ENCODE results near the gene USP9X.
"Not testable (repeated sequence)": the region's sequence is repeated elsewhere in the genome, so short reads cannot be mapped to it uniquely, and the experiment has no call there.

The USP9X gene

DNA sequence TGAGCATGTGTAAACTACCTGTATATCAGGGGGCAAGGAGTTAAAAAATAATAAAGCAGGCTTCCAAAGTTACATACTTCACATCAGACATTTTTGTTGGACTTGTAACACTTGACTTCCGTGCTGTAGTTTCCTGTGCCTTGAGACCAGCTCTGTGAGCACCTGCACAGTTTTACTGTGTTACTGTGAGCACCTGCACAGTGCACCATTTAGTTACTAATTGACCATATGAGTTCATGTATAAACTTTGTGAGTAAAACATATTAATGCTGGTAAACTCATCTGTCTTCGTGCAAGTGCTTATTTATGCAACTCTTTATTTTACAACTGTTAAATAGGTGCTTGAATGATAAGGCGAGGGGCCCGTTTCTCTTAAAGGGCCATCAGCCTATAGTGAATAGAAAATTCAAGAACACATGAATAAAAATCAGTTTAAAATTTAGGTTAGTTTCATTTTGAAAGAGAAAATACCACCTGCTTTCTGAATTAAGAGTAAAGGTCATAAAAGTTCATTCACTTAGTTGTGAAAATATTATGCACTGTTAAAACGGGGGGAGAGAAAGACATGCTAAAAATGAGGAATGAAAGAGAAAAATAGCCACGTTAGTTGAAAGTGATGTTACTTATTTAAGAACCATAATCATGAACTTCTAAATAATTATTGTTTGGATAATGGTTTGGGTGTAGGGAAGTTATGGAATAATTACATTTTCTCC, 42.4 kb downstream of the USP9X start:
- no peak for DNase-seq

DNA sequence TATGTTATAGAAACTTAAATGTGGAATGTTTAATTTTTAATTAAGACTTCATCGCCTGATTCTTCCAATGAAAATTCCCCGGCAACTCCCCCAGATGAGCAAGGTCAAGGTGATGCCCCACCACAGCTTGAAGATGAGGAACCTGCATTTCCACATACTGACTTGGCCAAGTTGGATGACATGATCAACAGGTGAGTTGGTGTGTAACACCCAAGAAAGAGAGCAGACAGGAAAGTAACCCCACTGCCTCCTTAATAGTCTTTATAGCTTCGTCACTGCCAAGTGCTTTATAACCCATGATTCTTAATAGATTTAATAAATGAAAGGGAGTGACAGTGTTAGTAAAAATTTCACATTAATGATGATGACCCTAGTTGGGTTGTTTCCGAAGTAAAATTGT, 43.7 kb downstream of the USP9X start:
- no peak for DNase-seq

DNA sequence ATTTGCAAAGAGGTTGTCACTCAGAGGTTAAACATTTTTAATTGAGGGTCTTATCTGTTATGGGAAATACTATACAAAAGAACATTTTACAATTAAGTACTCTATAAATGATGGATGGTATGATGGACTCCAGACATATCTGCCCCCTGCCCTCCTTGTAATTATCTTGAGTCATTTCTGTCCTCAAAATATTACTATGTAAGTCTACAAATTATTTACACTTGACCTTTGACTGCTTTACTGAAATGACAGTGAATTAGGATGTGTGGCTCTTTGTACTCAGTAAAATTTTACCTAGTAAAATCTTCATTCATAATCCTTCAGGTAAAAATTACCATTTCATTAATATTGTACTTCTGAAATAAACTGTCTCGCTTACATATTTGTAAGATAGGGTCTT, 46.5 kb downstream of the USP9X start:
- no peak for DNase-seq

DNA sequence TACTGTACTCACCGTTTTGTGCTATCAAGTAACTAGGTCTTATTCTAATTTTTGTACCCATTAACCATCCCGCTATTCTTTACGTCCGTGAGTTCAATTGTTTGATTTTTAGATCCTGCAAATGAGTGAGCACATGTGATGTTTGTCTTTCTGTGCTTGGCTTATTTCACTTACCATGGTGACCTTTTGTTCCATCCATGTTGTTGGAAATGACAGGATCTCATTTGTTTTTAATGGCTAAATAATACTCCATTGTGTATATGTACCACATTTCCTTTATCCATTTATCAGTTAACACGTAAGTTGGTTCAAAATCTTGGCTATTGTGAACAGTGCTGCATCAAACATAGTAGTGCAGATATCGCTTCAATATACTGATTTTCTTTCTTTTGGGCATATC, 48.3 kb downstream of the USP9X start:
- DNase-seq = no peak

DNA sequence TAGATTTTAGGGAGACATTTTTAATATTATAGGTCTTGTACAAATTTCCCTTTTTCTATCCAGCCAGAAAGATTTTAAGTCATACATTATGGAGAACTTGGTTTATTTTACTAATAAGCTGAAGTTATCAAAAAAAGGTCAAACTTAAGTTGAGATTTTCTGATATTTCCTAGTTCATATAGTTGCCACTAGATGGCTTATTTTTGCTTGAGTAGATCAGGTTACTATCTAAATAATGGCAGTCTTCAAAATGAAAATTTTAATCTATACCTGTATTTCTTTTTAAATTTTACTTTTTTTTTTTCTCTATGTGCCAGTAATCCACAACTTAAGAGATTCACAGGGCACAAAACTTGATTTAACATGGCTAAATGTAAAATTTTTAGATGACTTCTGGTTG, 52.3 kb downstream of the USP9X start:
- no peak for DNase-seq

DNA sequence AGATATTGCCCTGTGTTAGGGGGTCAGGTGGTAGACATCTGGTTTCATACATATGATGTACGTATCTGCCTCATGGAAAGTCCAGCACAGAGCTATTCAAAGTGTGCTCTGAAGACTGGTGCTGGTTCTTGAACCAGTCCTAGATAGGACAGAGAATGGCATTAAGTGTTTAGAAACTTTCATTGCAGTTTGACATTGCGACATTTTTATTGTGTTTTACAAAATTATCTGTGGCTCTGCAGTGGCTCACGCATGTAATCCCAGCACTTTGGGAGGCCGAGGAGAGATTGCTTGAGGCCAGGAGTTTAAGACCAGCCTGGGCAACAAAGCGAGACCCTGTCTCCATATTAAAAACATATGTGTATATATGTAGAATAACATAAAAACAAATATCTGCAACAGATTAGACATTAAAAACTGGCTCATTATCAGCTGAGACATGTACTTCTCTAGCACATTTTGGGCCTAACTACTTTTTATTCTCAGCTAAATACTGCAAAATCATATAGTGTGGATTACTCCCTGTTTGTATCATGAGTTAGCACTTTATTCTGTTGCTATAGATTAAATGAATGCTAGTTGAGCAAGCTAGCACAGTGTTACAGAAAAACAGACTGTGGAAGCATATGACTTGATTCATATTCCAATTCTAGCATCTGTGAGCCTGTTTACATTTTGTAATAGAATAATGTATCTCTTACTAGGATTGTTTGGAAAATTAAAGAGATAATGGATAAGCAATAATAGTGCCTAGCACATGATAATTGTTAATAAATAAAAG, 57.1 kb downstream of the USP9X start:
- DNase-seq = no peak

DNA sequence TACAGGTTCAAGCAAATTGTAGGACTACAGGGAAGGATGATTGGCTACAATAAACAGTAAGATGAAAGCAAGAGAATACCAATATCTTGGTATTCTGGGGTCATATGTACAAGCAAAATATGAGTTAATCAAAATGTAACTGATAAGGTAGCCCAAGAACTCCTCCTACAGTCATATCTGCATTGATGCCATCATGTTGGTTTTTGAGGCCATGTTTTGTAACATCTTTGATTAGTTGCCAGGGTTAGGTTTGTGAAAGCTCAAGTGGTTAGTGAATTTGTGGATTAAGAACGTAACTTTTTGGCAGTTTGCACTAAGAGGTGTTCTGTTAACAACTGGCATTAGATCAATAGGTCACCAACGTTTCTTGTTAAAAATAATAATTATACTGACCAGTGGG, 59.6 kb downstream of the USP9X start:
- DNase-seq = no peak

DNA sequence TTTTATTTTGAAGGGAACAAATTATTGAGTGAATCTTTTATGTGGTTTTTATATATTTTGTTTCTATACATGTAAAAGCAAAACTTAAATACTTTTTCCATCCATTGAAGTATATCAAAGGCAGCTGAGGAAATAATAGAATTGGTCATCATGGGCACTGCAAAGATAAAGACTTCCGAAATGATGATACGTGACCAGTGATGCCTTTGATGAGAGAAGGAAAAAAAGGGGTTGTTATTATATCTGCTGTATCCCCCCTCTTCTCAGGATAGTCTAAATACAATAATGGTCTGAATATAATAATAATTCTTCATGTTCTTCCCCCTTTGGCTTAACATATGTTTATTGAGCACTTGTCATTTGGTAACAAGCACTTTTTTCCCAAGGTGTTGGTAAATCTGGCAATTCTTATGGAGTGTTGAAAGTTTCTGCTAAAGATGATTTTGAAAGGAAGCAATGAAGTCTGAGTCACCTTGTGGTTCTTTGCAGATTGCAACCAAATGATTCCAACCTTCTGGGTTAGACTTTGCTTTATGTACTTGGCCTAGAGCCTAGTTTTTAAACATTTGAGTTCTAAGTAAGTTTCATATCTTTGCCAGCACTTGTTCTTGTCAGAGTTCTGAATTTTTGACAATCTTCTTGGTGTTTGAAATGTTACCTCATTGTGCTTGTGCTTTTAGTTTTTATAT, 60.8 kb downstream of the USP9X start:
- DNase-seq = peak; percentile 83

DNA sequence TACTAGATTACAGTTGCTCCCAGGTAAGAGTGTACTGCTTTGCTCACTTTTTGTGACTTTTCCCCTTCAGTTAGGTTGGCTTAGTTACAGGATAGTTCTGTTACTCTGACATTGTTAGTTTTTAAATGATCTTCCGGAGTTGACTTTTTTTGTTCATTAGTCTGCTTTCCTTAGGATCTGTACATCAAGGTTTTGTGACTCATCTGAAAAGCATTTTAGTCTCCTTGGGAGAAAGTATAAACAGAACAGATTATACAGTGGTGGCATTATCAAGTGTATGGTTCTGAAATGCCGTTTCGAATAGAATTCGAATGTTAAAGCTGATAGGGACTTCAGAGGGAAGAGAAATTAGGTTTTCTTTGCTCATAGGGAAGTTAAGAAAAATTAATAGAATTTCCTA, 63.3 kb downstream of the USP9X start:
- DNase-seq = peak; percentile 57

DNA sequence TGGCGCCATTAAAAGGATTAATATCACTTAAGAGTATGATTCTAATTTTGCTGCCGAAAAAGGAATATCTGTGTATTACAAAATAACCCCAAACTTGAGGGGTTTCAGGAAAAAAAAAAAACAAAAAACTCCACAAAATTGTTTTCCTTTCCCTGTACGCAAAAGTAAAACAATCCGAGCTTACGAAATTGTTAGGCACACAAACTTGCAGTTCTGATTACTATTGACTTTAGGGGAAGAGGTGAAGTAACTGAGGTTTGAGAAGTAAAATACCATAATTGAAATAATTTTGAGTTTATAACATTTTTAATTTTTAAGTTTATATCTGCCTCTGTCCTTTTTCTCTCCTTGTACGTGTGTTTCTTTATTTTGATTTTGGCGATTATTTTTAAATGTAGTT, 64.8 kb downstream of the USP9X start:
- DNase-seq = no peak

DNA sequence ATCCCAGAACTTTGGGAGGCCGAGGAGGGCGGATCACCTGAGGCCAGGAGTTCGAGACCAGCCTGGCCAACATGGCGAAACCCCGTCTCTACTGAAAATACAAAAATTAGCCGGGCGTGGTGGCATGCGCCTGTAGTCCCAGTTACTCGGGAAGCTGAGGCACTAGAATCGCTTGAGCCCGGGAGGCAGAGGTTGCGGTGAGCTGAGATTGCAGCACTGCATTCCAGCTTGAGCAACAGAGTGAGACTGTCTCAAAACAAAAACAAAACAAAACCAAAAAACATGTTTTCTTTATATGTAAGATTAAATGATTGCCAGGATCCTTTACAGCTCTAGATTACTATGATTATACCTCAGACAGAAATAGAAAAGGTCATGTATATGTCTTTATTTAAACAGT, 66.5 kb downstream of the USP9X start:
- DNase-seq = not testable (repeated sequence)

DNA sequence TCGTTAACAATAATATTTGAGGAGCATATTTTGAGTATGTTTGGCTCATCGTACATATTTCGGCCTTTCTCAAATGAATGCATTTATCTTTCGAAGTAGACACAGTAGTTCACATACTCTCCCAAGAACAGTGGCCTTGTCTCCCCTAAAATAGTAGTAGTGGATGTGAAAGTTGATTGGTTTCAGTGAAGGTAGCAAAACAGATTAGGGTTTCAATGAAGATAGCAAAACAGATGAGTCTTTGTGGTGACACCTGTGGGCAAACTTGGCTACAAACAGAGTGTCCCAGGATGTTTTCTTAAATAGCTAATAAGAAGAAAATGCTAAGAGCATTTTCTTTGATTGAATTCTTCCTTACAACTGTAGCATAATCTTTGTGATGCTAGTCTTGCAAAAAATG, 67.0 kb downstream of the USP9X start:
- no peak for DNase-seq

DNA sequence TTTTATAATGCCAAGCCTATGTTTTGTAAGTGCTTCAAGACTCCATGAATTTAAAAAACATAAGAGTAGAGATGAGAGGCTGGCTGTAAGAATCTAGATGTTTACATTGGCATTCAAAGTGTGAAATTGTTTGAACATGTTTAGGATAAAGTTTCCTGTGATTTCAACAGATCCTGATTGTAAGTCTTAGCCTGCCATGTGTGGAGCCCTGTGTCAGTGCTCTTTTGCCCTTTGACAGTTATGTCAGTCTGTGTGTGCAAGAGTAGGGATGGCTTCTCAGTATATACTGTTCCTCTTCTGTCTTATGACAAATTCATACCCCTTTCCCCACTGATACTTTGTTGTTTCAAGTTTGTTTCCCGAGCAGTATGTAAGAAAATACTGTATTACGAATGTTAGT, 68.2 kb downstream of the USP9X start:
- DNase-seq = peak; percentile 2

DNA sequence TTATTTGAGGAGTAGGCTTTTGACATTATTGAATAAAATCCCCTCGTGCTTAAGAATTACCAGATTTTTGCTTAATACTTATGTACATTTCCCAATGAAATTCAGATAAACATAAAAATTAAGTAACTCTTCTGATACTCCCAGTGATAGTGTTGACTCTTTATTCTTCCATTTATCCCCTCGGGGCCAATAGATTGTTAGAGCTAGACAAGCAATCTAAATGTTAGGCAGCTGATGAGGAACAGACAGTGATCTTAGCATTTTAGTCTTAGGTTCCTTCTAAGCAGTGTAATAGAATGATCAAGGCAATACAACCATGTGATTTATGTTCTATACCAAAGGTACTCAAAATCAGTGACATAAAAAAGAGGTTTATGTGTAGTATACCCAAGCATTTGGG, 68.7 kb downstream of the USP9X start:
- no peak for DNase-seq

DNA sequence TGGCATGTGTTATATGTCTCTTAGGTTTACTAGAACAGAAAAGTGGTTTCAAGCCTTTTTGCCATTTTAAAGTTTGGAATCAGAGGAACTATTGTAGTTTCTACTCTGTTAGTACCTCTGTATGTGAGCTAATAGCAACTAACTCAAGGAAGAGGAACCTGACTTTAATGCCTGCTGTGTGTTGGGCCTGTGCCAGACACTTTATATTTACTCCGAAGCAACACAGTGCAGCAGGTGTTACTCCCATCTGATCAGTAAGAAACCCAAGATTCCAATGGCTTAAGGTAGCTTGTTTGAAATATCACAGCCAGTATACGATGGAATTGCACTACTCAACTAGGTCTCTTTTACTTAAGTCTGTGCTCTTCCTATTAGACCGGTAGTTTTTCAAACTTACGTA, 79.2 kb downstream of the USP9X start:
- no peak for DNase-seq

DNA sequence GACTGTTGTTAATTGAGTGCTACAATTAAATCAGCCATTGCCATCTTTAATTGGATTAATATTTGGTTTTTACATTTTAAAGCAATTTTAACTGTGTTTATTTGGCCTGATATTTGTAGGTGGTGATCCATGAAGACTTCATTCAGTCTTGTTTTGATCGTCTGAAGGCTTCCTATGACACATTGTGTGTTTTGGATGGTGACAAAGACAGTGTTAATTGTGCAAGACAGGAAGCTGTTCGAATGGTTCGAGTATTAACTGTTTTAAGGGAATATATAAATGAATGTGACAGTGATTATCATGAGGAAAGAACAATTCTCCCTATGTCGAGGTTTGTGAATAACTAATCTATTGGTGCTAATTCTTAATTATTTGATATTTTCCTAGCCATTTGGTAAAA, 82.6 kb downstream of the USP9X start:
- DNase-seq = no peak

DNA sequence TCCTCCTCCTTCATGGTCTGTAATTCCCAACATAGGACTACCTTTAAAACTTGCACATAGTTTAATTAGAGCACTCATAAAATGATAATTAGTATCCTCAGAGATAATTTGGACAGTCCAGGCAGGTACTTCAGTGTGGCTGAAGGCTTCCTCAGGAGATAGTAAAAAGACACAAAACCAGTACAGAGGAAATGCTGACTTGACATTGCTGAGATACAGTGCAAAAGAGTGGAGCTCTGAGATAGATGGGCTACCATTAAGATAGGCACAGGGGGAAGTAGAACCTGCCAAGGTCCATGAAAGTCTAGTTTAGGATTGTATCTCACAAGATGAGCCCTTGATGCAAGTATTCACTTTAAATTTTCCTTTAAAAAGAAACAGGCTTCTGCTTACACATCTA, 91.0 kb downstream of the USP9X start:
- DNase-seq = no peak

DNA sequence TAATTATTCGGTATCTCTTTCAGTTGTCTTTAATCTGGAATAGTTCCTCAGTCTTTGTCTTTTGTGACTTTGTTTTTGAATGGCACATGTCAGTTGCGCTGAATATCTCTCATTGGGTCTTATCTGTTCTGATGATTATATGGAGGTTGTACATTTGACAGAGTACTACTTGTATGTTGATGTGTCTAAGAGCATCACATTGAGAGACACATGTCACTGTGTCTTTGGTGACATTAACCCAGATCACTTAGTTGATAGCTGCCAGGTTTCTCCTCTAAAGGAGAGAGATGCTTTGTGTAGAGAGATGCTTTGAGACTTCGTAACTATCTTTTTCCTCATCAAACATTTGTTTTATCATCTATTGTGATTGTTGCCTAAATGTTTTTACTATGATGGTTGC, 92.1 kb downstream of the USP9X start:
- DNase-seq = no peak

DNA sequence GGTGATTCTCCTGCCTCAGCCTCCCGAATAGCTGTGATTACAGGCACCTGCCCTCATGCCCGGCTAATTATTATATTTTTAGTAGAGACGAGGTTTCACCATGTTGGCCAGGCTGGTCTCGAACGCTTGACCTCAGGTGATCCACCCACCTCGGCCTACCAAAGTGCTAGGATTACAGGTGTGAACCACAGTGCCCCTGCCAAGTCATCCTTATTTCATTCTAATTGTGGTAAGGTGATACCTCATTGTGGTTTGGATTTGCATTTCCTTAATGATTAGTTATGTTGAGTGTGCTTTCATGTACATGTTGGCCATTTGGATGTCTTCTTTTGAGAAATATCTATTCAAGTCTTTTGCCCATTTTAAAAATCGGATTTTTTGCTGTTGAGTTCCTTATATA, 93.0 kb downstream of the USP9X start:
- DNase-seq = no peak

DNA sequence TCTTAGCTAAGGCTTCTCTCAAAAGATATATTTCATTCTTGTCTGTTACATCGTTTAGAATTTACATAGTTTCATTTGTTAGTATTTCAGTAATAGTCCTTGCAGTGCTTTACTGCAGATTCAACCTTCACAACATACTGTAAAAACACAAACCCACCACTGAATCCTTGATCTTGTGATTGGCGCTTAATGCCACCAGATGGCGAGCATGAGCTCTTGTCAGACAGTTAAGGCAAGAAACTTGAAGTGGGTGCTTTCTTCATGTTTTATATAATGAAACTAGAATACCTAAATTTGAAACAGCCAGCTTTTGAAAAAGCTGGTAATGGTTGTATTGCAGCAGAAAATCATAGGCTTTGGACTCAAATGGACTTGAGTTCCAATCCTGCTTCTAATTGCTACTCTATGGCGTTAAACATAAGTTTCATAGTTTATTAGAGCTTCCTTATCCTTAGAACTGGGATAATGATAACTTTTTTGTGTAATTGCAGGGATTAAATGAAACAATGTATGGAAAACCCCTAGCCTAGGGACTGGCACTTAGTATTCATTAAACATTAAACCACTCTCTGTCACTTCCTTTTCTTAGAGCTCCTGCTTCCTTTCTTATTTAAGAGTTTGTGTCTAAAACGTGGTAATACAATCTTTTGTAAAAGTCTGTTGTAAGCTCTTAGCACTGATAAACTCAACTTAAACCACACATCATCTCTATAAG, 95.1 kb downstream of the USP9X start:
- DNase-seq = peak; percentile 36

DNA sequence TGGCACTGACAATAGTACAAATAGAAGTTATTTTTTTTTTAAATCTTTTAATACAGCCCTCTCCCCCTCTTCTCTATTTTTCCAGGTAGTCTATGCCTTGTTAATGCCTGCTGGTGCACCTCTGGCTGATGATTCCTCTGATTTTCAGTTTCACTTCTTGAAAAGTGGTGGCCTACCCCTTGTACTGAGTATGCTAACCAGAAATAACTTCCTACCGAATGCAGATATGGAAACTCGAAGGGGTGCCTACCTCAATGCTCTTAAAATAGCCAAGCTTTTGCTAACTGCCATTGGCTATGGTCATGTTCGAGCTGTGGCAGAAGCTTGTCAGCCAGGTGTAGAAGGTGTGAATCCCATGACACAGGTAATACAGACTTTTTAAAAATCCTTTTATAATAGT, 99.1 kb downstream of the USP9X start:
- no peak for DNase-seq

DNA sequence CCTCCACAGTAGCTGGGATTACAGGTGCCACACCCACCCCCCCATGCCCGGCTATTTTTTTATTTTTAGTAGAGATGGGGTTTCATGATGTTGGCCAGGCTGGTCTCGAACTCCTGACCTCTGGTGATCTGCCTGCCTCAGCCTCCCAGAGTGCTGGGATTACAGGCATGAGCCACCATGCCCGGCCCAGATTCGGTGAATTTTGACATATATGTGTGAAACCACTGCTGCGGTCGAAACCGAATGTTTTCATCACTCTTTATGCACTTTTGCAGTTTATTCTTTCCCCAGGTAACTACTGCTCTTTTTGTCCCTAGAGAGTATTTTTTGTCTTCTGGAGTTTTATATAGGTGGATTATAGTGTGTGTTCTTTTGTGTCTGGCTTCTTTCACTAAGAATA, 101.7 kb downstream of the USP9X start:
- not testable (repeated sequence) for DNase-seq

DNA sequence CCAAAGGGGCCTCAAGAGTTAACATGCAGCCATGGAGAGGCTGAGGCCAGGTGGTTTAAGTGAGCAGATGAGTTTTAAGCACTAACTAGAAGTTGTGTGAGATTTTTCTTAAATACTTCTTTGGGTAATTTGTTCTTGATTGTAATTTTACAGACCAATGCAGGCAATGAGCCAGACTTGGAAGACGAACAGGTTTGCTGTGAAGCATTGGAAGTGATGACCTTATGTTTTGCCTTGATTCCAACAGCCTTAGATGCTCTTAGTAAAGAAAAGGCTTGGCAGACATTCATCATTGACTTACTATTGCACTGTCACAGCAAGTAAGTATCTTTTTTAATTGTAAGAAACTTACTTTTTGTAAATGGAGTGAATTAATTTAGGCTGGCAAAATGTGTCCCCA, 103.9 kb downstream of the USP9X start:
- DNase-seq = no peak

Data from fibroblast of skin of abdomen (primary cell).